Measurements from ENCODE around the gene ABAT.

The ABAT gene

DNA sequence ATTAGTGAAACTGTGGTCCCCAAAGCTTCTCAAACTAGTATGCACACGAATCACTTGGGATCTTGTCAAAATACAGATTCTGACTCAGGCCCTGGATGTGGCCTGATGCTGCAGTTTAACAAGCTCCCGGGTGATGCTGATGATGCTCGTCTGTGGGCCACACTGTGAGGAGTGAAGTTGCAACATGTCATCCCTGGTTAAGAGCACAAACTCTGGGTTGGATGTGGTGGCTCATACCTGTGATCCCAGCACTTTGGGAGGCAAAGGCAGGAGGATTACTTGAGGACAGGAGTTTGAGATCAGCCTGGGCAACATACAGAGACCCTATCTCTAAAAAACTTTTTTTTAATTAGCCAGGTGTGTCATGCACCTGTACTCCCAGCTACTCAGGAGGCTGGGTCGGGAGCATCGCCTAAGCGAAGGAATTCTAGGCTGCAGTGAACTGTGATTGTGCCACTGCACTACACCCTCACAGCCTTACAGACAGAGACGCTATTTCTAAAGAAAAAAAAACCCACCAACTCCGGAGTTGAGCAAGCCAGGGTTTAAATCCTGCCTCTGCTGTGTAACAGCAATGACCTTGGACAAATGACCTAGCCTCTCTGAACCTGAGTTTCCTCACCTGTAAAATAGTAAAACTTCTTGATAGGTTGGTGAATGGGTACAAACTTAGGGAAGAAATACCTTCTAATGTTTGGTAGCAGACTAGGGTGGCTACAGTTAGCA lies 24.4 kb upstream of the ABAT start:
- DNase-seq = no peak

DNA sequence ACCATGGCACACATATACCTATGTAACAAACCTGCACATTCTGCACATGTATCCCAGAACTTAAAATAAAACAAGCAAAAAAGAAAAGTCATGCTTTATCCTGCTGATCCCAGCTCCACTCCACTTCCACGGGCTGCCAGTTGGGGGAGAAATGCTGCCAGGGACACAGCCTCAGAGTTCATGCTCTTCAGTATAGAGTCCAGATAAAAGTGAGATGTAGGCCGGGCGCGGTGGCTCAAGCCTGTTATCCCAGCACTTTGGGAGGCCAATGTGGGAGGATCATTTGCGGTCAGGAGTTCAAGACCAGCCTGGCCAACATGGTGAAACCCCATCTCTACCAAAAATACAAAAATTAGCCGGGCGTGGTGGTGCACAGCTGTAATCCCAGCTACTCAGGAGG lies 22.5 kb upstream of the ABAT start:
- peak; percentile 11 for DNase-seq

DNA sequence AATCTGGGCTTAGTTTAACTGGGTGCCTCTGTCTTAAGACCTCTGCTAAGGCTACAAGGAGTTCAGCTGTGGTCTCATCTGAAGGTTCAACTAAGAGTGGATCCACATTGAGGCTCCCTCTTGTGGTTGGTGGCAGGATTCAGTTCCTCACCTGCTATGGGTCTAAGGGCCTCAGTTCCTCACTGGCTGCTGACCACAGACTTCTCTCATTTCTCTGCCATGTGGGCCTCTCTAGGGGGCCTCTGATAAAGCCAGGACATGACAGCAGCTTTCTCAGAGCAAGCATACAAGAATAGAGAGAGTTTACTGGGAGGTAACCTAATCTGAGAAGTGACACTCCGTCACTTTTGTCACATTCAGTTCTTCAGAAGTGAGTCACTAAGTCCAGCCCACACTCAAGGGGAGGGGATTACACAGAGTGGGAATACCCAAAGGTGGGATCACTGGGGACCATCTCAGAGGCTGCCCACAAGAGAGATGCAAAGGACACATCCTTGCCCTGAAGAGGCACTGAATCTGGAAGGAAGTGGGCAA lies 19.2 kb upstream of the ABAT start:
- DNase-seq = peak; percentile 39

DNA sequence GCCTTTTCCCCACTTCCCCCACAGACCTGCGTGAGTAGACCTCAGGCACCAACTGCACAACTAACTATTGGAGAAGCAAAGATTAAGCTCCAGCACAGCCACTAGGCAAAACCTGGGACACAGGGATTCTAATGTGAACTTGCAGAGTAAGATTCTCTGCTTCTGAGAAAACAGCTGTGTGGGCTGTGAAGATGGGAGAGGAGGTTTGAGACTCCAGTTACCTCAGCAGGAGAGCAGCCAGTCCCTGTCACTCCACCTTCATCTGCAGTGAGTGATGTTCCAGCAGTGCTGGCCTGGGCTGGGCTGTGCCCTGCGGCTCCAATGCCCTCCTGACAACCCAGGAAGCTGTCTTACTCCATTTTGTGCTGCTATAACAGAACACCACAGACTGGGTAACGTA lies 18.0 kb upstream of the ABAT start:
- no peak for DNase-seq

DNA sequence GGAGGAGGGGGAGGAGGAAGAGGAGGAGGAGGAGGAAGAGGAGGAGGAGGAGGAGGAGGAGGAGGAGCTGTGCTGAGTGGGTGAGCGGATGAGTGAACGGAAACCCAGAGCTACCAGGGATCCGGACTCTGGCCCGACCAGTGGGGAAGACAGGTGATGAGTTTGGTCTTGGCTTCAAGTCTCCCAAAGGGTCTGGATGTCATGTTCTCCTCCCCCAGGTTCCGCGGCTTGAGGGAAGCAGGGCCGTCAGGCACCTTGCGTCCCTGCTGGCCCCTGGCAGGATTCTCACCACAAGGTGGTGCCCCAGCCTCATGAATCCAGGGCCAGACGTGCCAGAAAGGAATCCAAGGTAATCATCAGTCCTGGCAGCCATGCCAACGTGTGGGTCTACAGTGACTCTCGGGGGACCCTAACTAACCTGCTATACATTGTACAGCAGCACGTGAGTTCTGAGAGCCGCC lies 13.5 kb upstream of the ABAT start:
- peak; percentile 49 for DNase-seq

DNA sequence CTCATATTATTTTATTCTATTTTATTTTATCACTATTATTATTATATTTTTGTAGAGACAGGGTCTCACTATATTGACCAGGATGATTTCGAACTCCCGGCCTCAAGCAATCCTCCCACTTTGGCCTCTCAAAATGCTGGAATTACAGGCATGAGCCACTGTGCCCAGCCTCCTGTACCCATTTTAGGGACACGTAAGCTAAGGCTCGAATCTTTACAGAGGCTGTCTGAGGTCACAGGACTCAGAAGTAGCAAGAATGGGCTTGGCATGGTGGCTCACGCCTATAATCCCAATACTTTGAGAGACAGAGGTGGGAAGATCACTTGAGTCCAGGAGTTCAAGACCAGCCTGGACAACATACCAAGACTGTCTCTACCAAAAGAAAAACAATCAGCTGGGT lies 12.7 kb upstream of the ABAT start:
- DNase-seq = no peak

DNA sequence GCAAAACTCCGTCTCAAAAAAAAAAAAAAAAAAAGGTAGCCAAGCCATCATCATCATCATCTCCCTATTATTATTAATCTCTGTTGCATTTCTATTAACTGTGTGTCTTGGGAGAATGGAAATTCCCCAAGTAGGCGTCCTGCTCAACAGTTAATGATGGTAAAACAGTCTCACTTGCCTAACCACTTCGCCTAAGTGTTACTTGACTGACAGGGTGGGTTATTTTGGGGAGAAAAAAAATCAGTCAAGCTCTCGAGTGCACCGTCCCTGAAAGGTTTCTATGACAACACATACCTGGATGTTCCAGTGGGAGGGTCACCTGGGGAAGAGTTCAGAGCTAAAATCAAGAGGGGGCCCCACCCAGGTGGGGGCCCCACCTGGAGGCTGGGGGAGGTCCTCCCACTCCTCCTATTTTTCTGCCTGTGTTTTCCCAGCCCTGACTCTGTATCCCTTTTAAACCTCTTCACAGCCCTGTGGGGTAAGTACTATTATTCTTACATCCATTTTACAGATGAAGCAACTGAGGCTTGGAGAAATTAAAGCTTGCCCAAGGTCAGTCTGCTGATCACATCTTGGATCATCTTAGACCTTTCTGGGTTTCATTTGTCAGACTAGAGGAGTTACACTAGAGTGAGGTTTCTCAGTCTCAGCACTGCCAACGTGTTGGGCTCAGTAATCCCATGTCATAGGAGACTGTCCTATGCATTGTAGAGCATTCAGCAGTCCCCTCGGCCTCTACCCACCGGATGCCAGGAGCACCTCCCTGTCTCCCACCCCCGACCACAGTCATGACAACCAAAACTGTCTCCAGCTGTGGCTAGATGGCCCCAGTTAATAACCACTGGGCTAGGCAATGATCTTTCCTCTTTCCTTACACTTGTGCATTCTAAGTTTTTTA lies 11.0 kb upstream of the ABAT start:
- DNase-seq = no peak

DNA sequence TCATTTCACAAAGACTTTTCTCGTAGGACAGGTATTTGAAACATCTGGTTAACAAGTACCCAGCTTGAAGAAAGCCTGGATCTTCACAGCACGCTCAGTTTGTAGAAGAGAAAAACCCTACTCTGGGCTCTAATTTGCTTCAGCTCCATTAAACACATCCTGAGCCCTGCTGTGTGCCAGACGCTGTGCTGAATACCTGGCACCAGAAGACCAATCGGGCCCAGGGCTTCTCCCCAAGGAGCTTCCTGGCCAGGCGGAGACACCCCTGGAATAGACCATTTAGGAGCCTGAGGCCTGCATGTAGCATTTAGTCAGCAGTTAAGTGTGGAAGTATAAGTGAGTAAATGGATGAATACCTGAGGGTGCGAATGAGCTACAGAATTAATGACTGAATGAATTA lies 8.9 kb upstream of the ABAT start:
- no peak for DNase-seq

DNA sequence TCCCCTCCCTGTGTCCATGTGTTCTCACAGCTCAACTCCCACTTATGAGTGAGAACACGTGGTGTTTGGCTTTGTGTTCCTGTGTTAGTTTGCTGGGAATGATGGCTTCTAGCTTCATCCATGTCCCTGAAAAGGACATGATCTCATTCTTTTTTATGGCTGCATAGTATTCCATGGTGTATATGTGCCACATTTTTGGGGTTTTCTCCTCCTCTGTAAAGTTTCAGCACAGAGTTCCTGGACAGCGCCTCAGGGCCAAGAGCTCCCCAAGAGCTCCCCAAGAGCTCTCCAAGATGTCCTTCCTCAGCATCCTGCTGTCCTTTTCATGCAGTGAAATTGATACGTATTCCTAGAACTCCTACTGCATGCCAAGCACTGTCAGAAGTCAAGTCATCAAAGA lies 6.9 kb upstream of the ABAT start:
- no peak for DNase-seq

DNA sequence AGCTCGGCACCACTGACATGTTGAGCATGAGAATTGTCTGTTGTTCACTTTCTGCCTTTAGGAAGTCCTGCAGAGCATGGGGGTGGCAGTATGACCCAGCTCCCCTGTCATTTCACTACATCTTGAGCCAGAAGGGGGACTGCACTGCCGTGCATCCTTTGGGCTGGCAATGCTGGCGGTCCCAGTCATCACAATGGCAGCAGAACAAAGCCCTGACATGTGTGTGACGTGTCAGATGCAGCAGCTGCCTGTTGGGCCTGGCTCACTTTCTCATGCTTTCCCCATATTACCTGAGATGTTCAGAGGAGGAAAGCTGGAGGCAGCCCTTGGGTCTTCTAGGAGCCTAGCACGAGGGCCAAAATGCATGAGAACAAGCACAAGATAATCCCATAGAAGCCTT lies 6.3 kb upstream of the ABAT start:
- DNase-seq = no peak

DNA sequence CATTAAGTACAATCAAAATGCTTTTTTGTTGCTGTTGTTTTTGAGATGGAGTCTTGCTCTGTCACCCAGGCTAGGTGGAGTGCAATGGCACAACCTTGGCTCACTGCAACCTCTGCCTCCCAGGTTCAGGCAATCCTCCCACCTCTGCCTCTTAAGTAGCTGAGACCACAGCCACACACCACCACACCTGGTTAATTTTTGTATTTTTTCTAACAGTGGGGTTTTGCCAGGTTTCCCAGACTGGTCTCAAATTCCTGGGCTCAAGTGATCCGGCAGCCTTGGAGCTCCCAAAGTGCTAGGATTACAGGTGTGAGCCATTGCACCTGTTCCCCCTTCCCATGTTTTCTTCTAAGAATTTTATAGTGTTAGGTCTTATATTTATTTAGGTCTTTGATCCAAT lies 4.9 kb upstream of the ABAT start:
- no peak for DNase-seq

DNA sequence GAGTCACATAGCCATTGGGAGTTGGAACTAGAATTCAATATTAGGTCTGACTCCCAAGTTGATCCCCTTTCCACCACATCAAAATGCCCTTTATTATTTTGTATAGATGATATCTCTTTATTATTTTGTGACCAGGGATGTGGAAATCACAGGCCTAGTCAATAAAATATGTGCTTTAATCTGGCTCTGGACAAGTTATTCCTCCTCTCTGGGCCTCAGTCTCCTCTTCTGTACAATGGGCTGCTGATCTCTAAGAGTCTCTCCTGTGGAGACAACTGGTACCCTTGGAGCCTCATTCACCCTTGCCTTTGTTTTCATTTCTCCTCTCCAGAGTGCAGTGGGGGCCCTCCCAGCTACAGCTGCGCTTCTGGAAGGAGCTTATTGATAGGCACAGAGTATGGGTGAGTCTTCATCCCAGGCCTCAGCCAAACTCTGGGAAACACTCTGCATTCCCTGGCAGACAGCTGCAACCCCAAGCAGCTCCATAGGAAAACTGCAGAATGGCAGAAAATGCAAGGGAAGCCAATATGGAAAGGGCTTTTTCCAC lies 4.3 kb upstream of the ABAT start:
- no peak for DNase-seq

DNA sequence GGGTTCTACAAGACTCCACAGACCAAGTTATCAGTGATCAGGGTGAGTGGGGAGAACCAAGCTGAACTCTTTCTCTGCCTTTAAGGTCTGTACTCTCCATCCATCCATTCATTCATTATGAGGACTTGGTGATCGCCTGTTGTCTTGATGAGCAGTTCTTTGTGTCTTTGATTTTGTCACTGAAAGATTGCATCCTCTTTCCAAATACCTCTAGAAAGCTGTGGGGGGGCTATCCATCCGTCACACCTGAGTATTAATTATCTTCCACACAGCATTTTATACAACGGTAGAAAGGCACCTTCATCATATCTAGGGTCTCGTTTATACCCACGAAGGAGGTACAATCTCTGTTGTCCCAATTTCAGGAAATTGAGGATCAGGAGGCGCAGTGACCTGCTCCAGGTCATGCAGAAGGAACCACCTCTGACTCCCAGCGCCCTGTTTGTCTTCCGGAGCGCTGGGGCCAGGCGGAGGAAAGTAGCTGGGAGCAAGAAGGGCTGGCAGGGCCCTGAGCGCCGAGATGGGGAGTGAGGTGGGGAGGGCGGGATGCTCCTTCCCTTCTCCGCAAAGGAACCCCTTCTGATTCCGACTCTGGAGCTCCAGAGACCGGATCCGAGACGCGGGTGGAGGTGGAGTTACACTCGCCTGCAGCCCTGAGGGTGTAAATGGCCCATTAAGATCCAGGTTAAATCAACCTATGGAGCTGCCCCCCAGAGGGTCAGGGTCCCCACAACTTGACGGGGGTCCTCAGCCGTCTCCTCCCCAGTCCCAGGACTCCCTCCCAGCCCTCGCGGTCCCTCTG lies 605 bp upstream of the ABAT start:
- DNase-seq = no peak

DNA sequence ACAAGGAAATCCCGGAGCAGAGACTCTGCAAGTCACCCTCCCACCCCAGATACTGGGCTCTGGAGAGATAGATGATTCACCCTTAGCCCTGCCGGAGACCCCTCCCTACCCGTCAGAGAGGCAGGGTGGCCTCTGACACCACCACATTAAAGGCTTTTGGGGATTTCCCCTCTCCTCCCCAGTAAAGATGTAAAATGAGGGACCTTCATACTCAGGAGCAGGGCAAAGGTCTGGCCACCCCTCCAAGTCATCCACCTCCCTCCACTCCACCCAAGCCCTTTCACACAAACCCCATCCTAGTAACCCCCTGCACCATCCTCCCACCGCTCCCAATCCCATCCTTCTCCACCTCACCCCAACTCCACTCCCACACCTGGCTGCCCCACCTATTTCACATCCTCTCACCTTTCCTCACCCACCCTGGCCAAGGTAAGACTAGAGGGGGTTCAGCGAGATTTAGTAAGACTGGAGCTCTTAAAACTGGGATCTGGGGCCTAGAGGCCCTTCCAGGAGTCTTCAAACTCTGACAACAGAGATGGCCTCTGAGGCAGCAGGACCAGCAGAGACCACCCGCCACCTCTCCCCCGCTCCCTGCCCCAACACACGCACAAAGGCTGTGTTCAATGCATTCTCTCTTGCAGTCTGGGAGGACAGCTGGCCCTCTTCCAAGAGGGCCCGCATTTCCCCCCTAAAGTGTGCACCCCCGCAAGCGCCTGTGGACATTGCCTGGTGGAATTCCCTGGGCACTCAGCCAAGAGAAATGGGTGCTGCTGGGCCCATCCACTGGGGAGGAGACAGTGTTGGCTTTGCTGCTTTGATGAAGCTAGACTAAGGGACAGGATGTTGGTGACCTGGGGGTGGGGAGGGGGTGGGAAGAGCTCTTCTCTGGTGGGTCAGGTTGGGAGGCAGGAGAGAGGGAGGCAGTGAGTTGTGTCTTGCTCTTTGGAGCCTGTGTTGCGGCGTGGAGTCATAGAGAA lies 1.1 kb downstream of the ABAT start:
- DNase-seq = no peak

DNA sequence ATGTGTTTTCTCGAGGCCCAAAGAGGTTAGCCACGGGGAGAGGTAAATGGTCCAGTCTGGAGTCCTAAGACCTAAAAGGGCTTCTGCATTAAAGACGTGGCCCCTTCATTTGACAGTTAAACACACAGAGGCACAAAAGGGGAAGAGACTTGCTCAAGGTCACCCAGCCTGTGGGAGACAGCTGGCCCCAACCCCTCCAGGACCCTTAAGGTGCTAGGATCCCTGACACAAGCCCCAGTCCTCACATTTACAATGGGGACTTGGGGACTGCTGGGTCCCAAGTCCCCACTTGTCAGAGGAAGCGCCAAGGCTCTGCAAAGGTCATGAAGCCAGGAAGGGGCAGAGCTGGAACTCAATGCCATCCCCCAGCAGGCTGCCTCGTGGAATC lies 1.7 kb downstream of the ABAT start:
- DNase-seq = no peak

DNA sequence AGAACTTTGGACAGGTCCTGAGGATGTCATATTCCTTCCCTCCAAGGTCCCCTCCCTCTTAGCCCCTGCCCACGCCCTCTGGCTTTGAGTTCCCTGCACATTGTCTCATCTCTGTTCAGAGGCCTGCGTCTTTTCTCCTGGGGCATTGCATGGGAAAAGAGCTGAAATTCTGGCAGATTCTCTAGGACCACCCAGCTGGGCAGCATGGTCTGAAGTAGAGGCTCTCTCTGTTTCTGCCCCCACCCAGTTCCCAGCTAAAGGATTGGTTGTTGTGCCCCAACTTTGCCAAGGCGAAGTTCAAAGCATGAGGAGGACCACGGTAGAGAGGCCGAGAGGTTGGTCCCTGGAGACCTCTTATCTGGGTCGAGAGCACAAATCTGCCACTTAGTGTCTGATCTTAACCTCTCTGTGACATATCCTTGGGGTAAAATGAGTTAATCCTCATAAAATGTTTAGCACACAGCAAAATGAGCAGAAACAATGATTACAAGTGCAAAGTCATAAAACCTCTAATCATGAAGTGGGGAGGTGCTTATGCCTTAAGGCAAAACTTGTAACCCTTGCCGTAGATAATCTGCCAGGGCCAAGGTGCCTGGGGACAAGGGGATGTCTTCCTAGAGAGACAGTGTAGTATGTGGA lies 2.4 kb downstream of the ABAT start:
- DNase-seq = no peak

DNA sequence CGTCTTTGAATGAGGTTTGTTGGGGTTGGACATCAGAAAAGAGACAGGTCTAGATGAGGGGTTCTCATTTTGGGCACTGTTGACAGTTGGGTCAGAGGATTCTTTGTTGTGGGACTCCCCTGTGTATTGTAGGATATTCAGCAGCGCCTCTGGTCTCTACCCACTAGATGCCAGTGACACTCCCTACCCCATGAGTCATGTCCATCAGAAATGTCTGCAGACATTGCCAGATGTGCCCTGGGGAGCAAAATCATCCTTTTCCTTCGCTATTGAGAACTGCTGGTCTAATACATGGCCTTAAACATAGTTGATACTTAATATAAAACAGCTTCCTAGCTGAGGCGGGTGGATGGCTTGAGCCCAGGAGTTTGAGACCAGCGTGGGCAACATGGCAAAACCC lies 3.1 kb downstream of the ABAT start:
- no peak for DNase-seq

DNA sequence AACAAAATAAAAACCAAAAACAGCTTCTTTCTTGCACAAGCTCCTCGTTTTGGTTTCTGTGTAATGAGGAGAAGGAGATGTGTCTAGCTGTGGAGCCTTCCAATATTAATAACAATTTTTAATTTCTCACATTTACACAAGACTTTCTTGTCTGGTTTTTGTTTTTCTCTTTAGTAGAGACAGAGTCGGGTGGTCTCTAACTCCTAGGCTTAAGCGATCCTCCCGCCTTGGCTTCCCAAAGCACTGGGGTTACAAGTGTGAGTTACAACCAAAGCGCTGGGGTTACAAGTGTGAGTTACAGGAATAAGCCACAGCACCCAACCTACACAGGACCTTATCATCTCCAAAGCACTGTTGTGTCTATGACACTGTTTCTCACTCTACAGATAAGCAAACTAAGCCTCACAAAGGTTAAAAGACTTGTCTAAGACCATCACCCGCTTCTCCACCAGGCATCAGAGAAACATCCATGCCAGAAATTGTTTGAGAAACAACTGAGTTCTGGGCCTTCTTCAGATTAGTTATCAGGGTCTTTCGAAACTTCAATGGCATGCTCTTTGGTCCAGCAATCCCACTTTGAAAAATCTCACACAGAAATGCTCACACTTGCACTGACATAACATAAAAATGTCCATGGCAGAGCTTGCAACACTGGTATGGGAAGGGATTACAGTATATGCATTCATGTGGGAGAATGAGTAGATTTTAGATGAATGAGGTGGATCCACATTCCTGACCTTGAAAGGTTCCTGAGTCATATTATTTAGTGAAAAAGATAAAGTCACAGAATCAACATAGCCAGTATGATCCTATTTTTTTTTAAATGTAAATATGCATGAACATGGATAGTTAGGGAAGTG lies 3.9 kb downstream of the ABAT start:
- peak; percentile 74 for DNase-seq

DNA sequence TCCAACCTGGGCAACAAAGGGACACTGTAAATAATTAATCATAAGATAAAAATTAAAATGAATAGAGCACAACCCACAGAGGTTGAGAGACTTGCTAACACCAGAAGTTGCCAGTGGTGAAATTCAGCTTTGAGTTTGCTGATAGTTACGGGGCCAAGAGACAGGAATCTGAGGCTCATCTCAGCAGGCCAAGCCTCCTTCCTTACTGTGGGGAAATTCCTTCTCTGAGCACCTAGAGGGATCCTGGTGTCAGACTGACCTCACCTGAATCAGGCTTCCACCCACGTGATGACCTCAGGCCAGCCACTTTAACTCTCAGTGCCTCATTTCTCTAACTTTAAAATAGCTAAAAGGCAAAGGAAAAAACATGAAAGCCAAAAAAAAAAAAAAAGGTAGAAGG lies 4.7 kb downstream of the ABAT start:
- no peak for DNase-seq

Data from fibroblast of skin of right quadriceps (primary cell).